B cell (primary cell): ENCODE measurements around the gene DSPP.

ENCODE experiments used
- EZH2 ChIP-seq: IDR thresholded peaks from 2 replicates; pipeline ENCODE4 v1.6.1; 2012; ENCODE audit warnings: borderline replicate concordance, low read depth, mild to moderate bottlenecking, moderate library complexity, low read length; ENCODE audit not compliant: insufficient read depth, poor library complexity, severe bottlenecking
- TF ChIP-seq, protein P1 (sequence below): fragments of 200-600 bp; IDR thresholded peaks from one replicate; pipeline ENCODE4 v1.8.0; 2022; ENCODE audit warnings: antibody characterized with exemption, mild to moderate bottlenecking

DNA sequence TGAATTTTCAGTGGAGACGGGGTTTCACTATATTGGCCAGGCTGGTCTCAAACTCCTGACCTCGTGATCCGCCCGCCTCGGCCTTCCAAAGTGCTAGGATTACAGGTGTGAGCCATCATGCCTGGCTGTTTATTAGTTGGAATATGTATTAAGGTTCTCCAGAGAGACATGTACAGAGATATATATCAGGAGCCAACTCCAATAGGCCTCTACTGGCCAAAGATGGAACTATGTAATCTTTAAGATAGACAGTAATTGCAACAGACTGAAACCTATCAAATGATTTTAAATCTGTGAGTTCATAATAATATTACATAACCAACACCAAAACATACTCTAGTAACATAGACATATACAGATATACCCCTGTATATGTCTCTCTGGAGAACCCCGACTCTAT, 36.0 kb downstream of the DSPP start:
- TF ChIP-seq, protein P1, sequence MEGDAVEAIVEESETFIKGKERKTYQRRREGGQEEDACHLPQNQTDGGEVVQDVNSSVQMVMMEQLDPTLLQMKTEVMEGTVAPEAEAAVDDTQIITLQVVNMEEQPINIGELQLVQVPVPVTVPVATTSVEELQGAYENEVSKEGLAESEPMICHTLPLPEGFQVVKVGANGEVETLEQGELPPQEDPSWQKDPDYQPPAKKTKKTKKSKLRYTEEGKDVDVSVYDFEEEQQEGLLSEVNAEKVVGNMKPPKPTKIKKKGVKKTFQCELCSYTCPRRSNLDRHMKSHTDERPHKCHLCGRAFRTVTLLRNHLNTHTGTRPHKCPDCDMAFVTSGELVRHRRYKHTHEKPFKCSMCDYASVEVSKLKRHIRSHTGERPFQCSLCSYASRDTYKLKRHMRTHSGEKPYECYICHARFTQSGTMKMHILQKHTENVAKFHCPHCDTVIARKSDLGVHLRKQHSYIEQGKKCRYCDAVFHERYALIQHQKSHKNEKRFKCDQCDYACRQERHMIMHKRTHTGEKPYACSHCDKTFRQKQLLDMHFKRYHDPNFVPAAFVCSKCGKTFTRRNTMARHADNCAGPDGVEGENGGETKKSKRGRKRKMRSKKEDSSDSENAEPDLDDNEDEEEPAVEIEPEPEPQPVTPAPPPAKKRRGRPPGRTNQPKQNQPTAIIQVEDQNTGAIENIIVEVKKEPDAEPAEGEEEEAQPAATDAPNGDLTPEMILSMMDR: no peak
- no peak for TF ChIP-seq EZH2
